ENCODE measurements around the gene RAP1GAP2.

RAP1GAP2 gene

GRCh38 chr17:3012926-3013581 lies 216.8 kb downstream of the RAP1GAP2 start:
- H3K4me1 ChIP-seq: no peaks in the 10 kb centered on the region
- H3K9me3 ChIP-seq: no peaks in the 10 kb centered on the region
- H3K36me3 ChIP-seq: peaks cover 16% of the 10 kb centered on the region
- H3K27me3 ChIP-seq: no peaks in the 10 kb centered on the region
- peak; percentile 58 for DNase-seq
- peak; percentile 66 for TF ChIP-seq CTCF (IDR thresholded peaks at IDR 0.05; ENCODE audit: low read depth, low read length)
- no peak overlapping the region for H3K4me3 ChIP-seq (ENCODE audit: low read depth, low read length)

- Histone ChIP-seq H3K36me3 (peaks cover 30% of the 10 kb centered on the region), H3K4me1 (no peaks in the 10 kb centered on the region), H3K9me3 (no peaks in the 10 kb centered on the region), H3K4me3 (ENCODE audit: low read depth, low read length) (no peak overlapping the region), H3K27me3 (no peaks in the 10 kb centered on the region)
- TF ChIP-seq CTCF (IDR thresholded peaks at IDR 0.05; ENCODE audit: low read depth, low read length): no peak
- no peak for DNase-seq
Observed at GRCh38 chr17:3015890-3016289, 219.7 kb downstream of the RAP1GAP2 start.

- Histone ChIP-seq H3K9me3 (no peaks in the 10 kb centered on the region), H3K4me1 (no peaks in the 10 kb centered on the region), H3K27me3 (no peaks in the 10 kb centered on the region), H3K4me3 (ENCODE audit: low read depth, low read length) (no peak overlapping the region), H3K36me3 (peaks cover 38% of the 10 kb centered on the region)
- TF ChIP-seq CTCF (IDR thresholded peaks at IDR 0.05; ENCODE audit: low read depth, low read length): no peak
- DNase-seq: no peak
Observed at GRCh38 chr17:3017936-3018335, 221.7 kb downstream of the RAP1GAP2 start.

GRCh38 chr17:3019761-3020160 lies 223.5 kb downstream of the RAP1GAP2 start:
- Histone ChIP-seq H3K9me3 (no peaks in the 10 kb centered on the region), H3K27me3 (no peaks in the 10 kb centered on the region), H3K4me3 (ENCODE audit: low read depth, low read length) (no peak overlapping the region), H3K4me1 (no peaks in the 10 kb centered on the region), H3K36me3 (peaks cover 44% of the 10 kb centered on the region)
- no peak for TF ChIP-seq CTCF (IDR thresholded peaks at IDR 0.05; ENCODE audit: low read depth, low read length)
- DNase-seq: no peak

GRCh38 chr17:3020381-3020780 lies 224.1 kb downstream of the RAP1GAP2 start:
- H3K4me3 ChIP-seq (ENCODE audit: low read depth, low read length): no peak overlapping the region
- no peaks in the 10 kb centered on the region for H3K4me1 ChIP-seq
- H3K36me3 ChIP-seq: peaks cover 44% of the 10 kb centered on the region
- no peaks in the 10 kb centered on the region for H3K9me3 ChIP-seq
- no peaks in the 10 kb centered on the region for H3K27me3 ChIP-seq
- TF ChIP-seq CTCF (IDR thresholded peaks at IDR 0.05; ENCODE audit: low read depth, low read length): no peak
- DNase-seq: no peak

- Histone ChIP-seq H3K36me3 (peaks cover 45% of the 10 kb centered on the region), H3K27me3 (no peaks in the 10 kb centered on the region)
- TF ChIP-seq CTCF (IDR thresholded peaks at IDR 0.05; ENCODE audit: low read depth, low read length): no peak
Observed at GRCh38 chr17:3022197-3022596, 226.0 kb downstream of the RAP1GAP2 start.

More at GRCh38 chr17:3022197-3022596, 226.0 kb downstream of the RAP1GAP2 start:
- no peak for DNase-seq
- no peaks in the 10 kb centered on the region for H3K9me3 ChIP-seq
- H3K4me1 ChIP-seq: no peaks in the 10 kb centered on the region
- no peak overlapping the region for H3K4me3 ChIP-seq (ENCODE audit: low read depth, low read length)
